Lower leg skin (tissue), 3 donors: ENCODE measurements around the gene EPG5.

Source experiments
- CTCF ChIP-seq, 3 donors: fragments of 450-650 bp; IDR thresholded peaks; one replicate each; pipeline ENCODE4 v1.5.1; 2016; ENCODE audit warnings: antibody characterized with exemption in 3 of 3, mild to moderate bottlenecking in 3 of 3, moderate library complexity in 2 of 3
- POLR2A ChIP-seq, 2 donors: fragments of 450-650 bp; IDR thresholded peaks; one replicate each; pipeline ENCODE4 v1.6.1; 2016 to 2017; ENCODE audit warnings: antibody characterized with exemption in 2 of 2, mild to moderate bottlenecking in 1 of 2, moderate library complexity in 1 of 2

GRCh38 chr18:45820106-45820745 is 146.9 kb downstream of the EPG5 start:
- TF ChIP-seq POLR2A (IDR thresholded peaks at IDR 0.05) (no peak), CTCF (IDR thresholded peaks at IDR 0.05) (no peak)
